DMS79 treated with DMSO at 0.1 percent for 48 hours (cell line): ENCODE results near the gene PSG6.
"Not testable (repeated sequence)": the region's sequence is repeated elsewhere in the genome, so short reads cannot be mapped to it uniquely, and the experiment has no call there.

Source experiments
- DNase-seq: peaks from one replicate; lab custom pipeline; 2025; lab: John Stamatoyannopoulos, UW

The PSG6 gene

GRCh38 chr19:42917634-42918033 is at the start of gene PSG6:
Gene PSG6, minus strand, starts transcription at chr19:42917894. Its CDS starts 102 bp downstream, at chr19:42917792.
- DNase-seq: not testable (repeated sequence)

- DNase-seq: no peak
Observed at GRCh38 chr19:42965176-42965575, 47.5 kb upstream of the PSG6 start.

- no peak for DNase-seq
Observed at GRCh38 chr19:42961119-42961518, 43.4 kb upstream of the PSG6 start.

GRCh38 chr19:42952126-42952525 is 34.4 kb upstream of the PSG6 start:
- DNase-seq: not testable (repeated sequence)

GRCh38 chr19:42951476-42951875 is 33.8 kb upstream of the PSG6 start:
- DNase-seq: not testable (repeated sequence)

- DNase-seq: no peak
Observed at GRCh38 chr19:42942187-42942789, 24.6 kb upstream of the PSG6 start.

GRCh38 chr19:42937107-42937506 is 19.4 kb upstream of the PSG6 start, which contains the start of gene PSG7:
Gene PSG7, minus strand, starts transcription at chr19:42937207. Its CDS starts 131 bp downstream, at chr19:42937076.
- DNase-seq: not testable (repeated sequence)

- DNase-seq: not testable (repeated sequence)
Observed at GRCh38 chr19:42934726-42935125, 17.0 kb upstream of the PSG6 start.

- DNase-seq: not testable (repeated sequence)
Observed at GRCh38 chr19:42934183-42934582, 16.5 kb upstream of the PSG6 start.

- not testable (repeated sequence) for DNase-seq
Observed at GRCh38 chr19:42933412-42933811, 15.7 kb upstream of the PSG6 start.

GRCh38 chr19:42932485-42933101 is 14.9 kb upstream of the PSG6 start:
- DNase-seq: not testable (repeated sequence)

- not testable (repeated sequence) for DNase-seq
Observed at GRCh38 chr19:42930214-42930613, 12.5 kb upstream of the PSG6 start.

- no peak for DNase-seq
Observed at GRCh38 chr19:42928896-42929295, 11.2 kb upstream of the PSG6 start.

- DNase-seq: no peak
Observed at GRCh38 chr19:42926781-42927180, 9.1 kb upstream of the PSG6 start.

- not testable (repeated sequence) for DNase-seq
Observed at GRCh38 chr19:42923106-42923505, 5.4 kb upstream of the PSG6 start.

- not testable (repeated sequence) for DNase-seq
Observed at GRCh38 chr19:42920971-42921370, 3.3 kb upstream of the PSG6 start.

GRCh38 chr19:42919757-42920079 is 2.0 kb upstream of the PSG6 start:
- DNase-seq: no peak

- DNase-seq: not testable (repeated sequence)
Observed at GRCh38 chr19:42919070-42919756, 1.5 kb upstream of the PSG6 start.

- not testable (repeated sequence) for DNase-seq
Observed at GRCh38 chr19:42918377-42919069, 829 bp upstream of the PSG6 start.

- DNase-seq: not testable (repeated sequence)
Observed at GRCh38 chr19:42916931-42917330, 763 bp downstream of the PSG6 start.

- not testable (repeated sequence) for DNase-seq
Observed at GRCh38 chr19:42913516-42913915, 4.2 kb downstream of the PSG6 start.

- DNase-seq: not testable (repeated sequence)
Observed at GRCh38 chr19:42912941-42913340, 4.8 kb downstream of the PSG6 start.
